ENCODE results near the gene EEF1A2. TPM values are rescaled to one million over a fixed set of nuclear protein-coding genes. Genes with fewer than 3 reads are reported as not detected.

EEF1A2 gene
- total and polyA plus RNA-seq, 8 donors, result 0.27 to 0.62 (median 0.39) TPM

- intact Hi-C loops (cut with DNase I), result no loop called here
- no peak for ATAC-seq
These were observed 40.5 kb downstream of the EEF1A2 start for GRCh38 chr20:63458170-63459069.

GRCh38 chr20:63457737-63458136 lies 41.1 kb downstream of the EEF1A2 start:
- peaks cover 7 to 95% of the 10 kb centered on the region in 2 donors for H3K27me3 ChIP-seq

More at GRCh38 chr20:63458170-63459069, 40.5 kb downstream of the EEF1A2 start:
- no peak for DNase-seq
- H3K4me3 ChIP-seq, result no peak overlapping the region
- H3K4me1 ChIP-seq, result peaks cover 0 to 5% of the 10 kb centered on the region in 2 donors
- no peak for TF ChIP-seq CTCF (IDR thresholded peaks at IDR 0.05)
- H3K27ac ChIP-seq, result no peak overlapping the region
- peaks cover 7 to 95% of the 10 kb centered on the region in 2 donors for H3K27me3 ChIP-seq
- H3K36me3 ChIP-seq, result no peaks in the 10 kb centered on the region
- H3K9me3 ChIP-seq, result no peaks in the 10 kb centered on the region

GRCh38 chr20:63456429-63457284 lies 42.2 kb downstream of the EEF1A2 start:
- Histone ChIP-seq H3K36me3 (no peaks in the 10 kb centered on the region), H3K4me1 (peaks cover 0 to 5% of the 10 kb centered on the region in 2 donors), H3K4me3 (no peak overlapping the region), H3K9me3 (no peaks in the 10 kb centered on the region), H3K27ac (no peak overlapping the region), H3K27me3 (peaks cover 7 to 99% of the 10 kb centered on the region in 2 donors)
- no peak for TF ChIP-seq CTCF (IDR thresholded peaks at IDR 0.05)
- DNase-seq (peak in 1 of 4 donors; percentile 53), ATAC-seq (no peak)
- intact Hi-C loops (cut with DNase I), result no loop called here

More at GRCh38 chr20:63457737-63458136, 41.1 kb downstream of the EEF1A2 start:
- Histone ChIP-seq H3K36me3 (no peaks in the 10 kb centered on the region), H3K4me1 (peaks cover 0 to 5% of the 10 kb centered on the region in 2 donors), H3K9me3 (no peaks in the 10 kb centered on the region), H3K4me3 (no peak overlapping the region), H3K27ac (no peak overlapping the region)
- intact Hi-C loops (cut with DNase I), result no loop called here
- ATAC-seq (no peak), DNase-seq (no peak)
- TF ChIP-seq CTCF (IDR thresholded peaks at IDR 0.05), result no peak

GRCh38 chr20:63455568-63455859 lies 43.4 kb downstream of the EEF1A2 start:
- Histone ChIP-seq H3K4me1 (peaks cover 0 to 5% of the 10 kb centered on the region in 2 donors), H3K27me3 (peaks cover 7 to 99% of the 10 kb centered on the region in 2 donors), H3K36me3 (no peaks in the 10 kb centered on the region), H3K4me3 (no peak overlapping the region), H3K9me3 (no peaks in the 10 kb centered on the region), H3K27ac (no peak overlapping the region)
- intact Hi-C loops (cut with DNase I), result no loop called here
- no peak for ATAC-seq
- no peak for TF ChIP-seq CTCF (IDR thresholded peaks at IDR 0.05)
- DNase-seq, result no peak

Data from left lung (tissue), 10 donors.